GM21786 (cell line): ENCODE results near the gene POLR2C.

Experiments used
- ATAC-seq: cut with Tn5 transposase; IDR thresholded peaks from one replicate; pipeline ENCODE4 v1.9.1; 2021; ENCODE audit not compliant: unreplicated experiment

Gene POLR2C

GRCh38 chr16:57517397-57518367 is 55.2 kb downstream of the POLR2C start:
- no peak for ATAC-seq

GRCh38 chr16:57518520-57518919 is 56.0 kb downstream of the POLR2C start:
- ATAC-seq: no peak

GRCh38 chr16:57518922-57519321 is 56.4 kb downstream of the POLR2C start:
- no peak for ATAC-seq

- no peak for ATAC-seq
These were observed 57.4 kb downstream of the POLR2C start for GRCh38 chr16:57519796-57520360.
